ENCODE data around the gene PDK1.

- no peak for TF ChIP-seq CTCF (IDR thresholded peaks at IDR 0.05)
- TF ChIP-seq POLR2A (IDR thresholded peaks at IDR 0.05) = no peak
Observed at GRCh38 chr2:172512810-172513523, 42.9 kb upstream of the PDK1 start.

Data from Peyer's patch (tissue), 4 donors.